Measurements from ENCODE around the gene CCNY.

CCNY gene

DNA sequence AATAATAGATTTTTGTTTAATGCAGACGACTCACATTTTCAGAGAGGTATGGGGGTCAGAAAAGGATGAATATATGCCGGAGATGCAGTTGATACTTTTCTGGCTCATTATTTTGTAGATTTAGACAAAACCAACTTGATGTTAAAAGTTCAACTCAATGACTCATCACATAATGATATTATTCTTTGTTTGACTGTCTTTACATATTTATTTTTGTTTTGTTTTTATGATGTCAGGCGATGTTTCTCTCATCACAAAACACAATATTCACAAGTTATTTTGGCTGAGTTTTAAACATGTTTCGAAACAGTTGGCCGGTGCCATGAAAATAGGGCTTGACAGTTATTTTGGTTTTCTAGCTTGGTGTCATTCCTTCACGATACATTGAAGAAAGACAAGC is 270.1 kb downstream of the CCNY start:
- no peaks in the 10 kb centered on the region for H3K36me3 Mint-ChIP-seq (ENCODE audit: low read depth)
- no peak overlapping the region for H3K27ac Mint-ChIP-seq
- peaks cover under 1% of the 10 kb centered on the region for H3K9me3 Mint-ChIP-seq
- peaks cover 5% of the 10 kb centered on the region for H3K4me1 Mint-ChIP-seq (ENCODE audit: low read depth)
- no peak overlapping the region for H3K4me3 Mint-ChIP-seq
- peaks cover 56% of the 10 kb centered on the region for H3K27me3 Mint-ChIP-seq

DNA sequence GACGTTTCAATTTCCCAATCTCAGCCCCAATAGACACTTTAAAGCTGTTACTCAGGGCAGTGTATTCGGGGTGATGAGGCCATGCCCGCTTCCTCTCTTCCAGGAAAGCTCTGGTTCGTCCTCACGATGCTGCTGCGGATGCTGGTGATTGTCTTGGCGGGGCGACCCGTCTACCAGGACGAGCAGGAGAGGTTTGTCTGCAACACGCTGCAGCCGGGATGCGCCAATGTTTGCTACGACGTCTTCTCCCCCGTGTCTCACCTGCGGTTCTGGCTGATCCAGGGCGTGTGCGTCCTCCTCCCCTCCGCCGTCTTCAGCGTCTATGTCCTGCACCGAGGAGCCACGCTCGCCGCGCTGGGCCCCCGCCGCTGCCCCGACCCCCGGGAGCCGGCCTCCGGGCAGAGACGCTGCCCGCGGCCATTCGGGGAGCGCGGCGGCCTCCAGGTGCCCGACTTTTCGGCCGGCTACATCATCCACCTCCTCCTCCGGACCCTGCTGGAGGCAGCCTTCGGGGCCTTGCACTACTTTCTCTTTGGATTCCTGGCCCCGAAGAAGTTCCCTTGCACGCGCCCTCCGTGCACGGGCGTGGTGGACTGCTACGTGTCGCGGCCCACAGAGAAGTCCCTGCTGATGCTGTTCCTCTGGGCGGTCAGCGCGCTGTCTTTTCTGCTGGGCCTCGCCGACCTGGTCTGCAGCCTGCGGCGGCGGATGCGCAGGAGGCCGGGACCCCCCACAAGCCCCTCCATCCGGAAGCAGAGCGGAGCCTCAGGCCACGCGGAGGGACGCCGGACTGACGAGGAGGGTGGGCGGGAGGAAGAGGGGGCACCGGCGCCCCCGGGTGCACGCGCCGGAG is 271.4 kb downstream of the CCNY start:
- Mint-ChIP-seq H3K4me3 (peak overlapping the region; percentile 67), H3K36me3 (ENCODE audit: low read depth) (no peaks in the 10 kb centered on the region), H3K27ac (no peak overlapping the region), H3K27me3 (peaks cover 53% of the 10 kb centered on the region), H3K9me3 (no peaks in the 10 kb centered on the region), H3K4me1 (ENCODE audit: low read depth) (peaks cover 5% of the 10 kb centered on the region)

DNA sequence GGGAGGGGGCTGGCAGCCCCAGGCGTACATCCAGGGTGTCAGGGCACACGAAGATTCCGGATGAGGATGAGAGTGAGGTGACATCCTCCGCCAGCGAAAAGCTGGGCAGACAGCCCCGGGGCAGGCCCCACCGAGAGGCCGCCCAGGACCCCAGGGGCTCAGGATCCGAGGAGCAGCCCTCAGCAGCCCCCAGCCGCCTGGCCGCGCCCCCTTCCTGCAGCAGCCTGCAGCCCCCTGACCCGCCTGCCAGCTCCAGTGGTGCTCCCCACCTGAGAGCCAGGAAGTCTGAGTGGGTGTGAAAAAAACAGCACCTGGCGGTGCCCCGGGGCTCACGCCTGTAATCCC is 272.0 kb downstream of the CCNY start:
- Mint-ChIP-seq H3K4me3 (no peak overlapping the region), H3K36me3 (ENCODE audit: low read depth) (no peaks in the 10 kb centered on the region), H3K27ac (no peak overlapping the region), H3K9me3 (no peaks in the 10 kb centered on the region), H3K27me3 (peaks cover 49% of the 10 kb centered on the region), H3K4me1 (ENCODE audit: low read depth) (peaks cover 5% of the 10 kb centered on the region)

DNA sequence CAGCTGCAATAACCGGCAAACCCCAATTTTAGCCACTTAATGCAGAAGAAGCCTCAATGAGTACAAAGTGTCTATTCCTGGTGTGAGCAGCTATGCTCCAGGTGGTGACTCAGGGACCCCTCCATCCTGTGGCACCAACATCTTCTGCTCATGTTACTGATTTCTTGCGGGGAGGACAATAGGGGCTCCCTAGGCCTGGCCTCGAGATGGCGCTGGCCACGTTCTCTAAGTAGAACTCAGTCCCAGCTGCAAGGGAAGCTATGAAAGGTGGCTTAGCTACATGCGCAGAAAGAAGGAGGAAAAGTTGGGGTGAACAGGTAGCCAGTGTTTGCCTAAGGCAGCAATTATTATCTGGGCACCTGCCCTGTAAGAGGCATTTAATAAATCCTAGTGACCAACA is 275.4 kb downstream of the CCNY start:
- H3K36me3 Mint-ChIP-seq (ENCODE audit: low read depth), result no peaks in the 10 kb centered on the region
- peaks cover 49% of the 10 kb centered on the region for H3K27me3 Mint-ChIP-seq
- H3K4me3 Mint-ChIP-seq, result no peak overlapping the region
- no peaks in the 10 kb centered on the region for H3K9me3 Mint-ChIP-seq
- H3K27ac Mint-ChIP-seq, result no peak overlapping the region
- H3K4me1 Mint-ChIP-seq (ENCODE audit: low read depth), result peaks cover 5% of the 10 kb centered on the region

DNA sequence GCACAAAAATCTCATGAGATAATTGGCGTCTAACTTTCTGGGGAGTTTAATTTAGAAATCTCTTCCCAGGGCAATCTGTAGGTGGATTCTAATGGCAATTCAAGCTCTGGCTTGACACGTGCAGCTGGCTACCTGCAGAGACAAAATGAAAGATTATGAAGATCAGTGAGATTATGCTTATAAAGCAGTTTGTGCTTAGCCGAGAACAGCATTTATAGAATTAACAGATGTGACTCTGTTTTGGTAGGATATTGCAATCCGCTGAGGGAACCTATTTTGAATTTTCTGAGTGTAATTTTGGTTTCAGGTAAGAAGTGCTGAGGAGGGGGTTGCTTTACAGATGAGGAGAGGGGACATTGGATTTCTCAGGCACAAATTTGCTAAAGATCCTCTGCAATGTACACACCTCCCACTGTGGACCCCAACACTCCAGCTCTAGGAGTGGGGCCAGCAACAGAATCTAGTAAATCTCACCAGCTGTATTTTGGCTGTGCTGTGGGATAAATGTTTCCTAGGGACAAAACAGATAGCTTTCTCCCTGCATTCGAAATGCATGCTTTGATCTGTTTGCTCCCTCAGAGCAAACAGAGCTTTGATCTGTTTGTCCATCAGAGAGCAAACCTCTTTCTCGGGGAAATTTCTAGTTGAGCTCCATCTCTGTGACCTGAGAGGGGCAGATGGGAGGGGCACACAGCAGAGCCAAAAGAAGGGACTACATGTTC is 276.2 kb downstream of the CCNY start:
- Mint-ChIP-seq H3K27ac (no peak overlapping the region), H3K4me1 (ENCODE audit: low read depth) (peaks cover under 1% of the 10 kb centered on the region), H3K4me3 (no peak overlapping the region), H3K9me3 (no peaks in the 10 kb centered on the region), H3K36me3 (ENCODE audit: low read depth) (no peaks in the 10 kb centered on the region), H3K27me3 (peaks cover 43% of the 10 kb centered on the region)

DNA sequence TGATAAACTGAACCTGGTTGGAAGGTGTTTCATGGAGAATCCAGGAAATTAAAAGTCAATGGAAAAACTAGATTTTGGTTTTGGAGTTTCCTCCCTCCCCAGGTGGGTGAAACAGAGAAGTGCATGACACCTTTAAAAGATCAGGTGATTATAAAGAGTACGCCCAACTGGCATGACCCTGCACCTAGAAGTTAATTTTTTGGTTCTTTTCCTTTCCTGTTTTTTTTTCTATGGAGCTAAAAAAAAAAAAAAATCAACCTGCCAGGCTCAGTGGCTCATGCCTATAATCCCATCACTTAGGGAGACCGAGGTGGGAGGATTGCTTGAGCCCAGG is 276.8 kb downstream of the CCNY start:
- Mint-ChIP-seq H3K27me3 (peaks cover 43% of the 10 kb centered on the region), H3K4me1 (ENCODE audit: low read depth) (no peaks in the 10 kb centered on the region), H3K4me3 (no peak overlapping the region), H3K27ac (no peak overlapping the region), H3K9me3 (no peaks in the 10 kb centered on the region), H3K36me3 (ENCODE audit: low read depth) (no peaks in the 10 kb centered on the region)

DNA sequence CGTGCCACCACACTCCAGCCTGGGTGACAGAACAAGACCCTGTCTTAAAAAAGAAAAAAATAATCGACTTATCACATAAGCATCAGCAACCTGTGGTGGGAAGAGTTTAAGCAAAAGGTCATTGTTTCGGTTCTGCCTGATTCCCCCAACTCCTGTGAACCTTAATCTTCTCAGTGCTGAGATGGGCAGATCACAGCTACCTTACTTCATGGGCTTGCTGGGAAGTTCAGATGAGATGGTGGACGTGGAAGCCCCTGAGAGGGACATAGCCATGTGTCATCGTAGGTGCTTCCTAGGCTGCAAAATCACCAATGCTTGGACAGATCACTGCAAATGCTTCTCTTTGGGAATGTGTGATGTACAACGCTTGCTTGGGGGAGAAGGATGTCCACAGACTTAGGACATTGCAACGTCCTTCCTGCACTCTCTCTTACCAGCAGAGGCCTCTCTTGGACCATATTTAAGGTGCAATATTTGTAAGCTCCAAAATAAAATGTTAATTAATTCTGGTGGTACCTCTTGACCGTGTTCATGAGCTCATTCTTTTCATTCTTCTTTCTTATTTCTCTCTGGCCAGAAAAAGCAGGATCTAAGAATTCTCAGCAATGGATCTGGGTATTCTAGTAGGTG is 277.4 kb downstream of the CCNY start:
- H3K36me3 Mint-ChIP-seq (ENCODE audit: low read depth), result no peaks in the 10 kb centered on the region
- H3K4me1 Mint-ChIP-seq (ENCODE audit: low read depth), result no peaks in the 10 kb centered on the region
- no peaks in the 10 kb centered on the region for H3K9me3 Mint-ChIP-seq

DNA sequence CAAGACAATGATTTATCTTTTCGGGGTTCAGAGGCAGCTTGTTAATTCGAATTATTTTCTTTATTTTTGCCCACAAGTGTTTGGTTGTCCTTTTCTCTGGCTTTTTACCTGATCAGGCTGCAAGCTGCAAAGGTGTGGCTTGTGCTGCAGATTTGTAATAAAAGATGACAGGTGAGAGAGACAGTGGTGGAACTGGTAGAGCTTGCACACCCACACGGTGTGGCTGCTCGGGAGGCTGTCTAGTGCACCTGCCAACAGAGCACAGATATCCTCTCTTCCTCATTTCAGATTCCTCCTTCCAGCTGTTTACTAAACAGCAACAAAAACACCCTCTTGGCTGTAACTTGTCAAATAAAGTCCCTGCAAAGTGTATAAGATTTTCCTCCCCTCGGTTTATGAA is 278.0 kb downstream of the CCNY start:
- Mint-ChIP-seq H3K36me3 (ENCODE audit: low read depth) (no peaks in the 10 kb centered on the region), H3K27ac (no peak overlapping the region), H3K27me3 (peaks cover 36% of the 10 kb centered on the region), H3K4me3 (no peak overlapping the region), H3K9me3 (peaks cover 1% of the 10 kb centered on the region), H3K4me1 (ENCODE audit: low read depth) (no peaks in the 10 kb centered on the region)

More for the DNA sequence above, 277.4 kb downstream of the CCNY start:
- H3K27me3 Mint-ChIP-seq, result peaks cover 41% of the 10 kb centered on the region
- H3K27ac Mint-ChIP-seq, result no peak overlapping the region
- H3K4me3 Mint-ChIP-seq, result no peak overlapping the region
